H1 (cell line): Measurements from ENCODE around the gene KLK4. TPM values are rescaled to one million over a fixed set of nuclear protein-coding genes. Genes with fewer than 3 reads are reported as not detected.

Experiments used
- CTCF ChIA-PET: fragments of 300-600 bp; sonication (Branson Sonifier 250); formaldehyde crosslinking; loops from one replicate; lab custom pipeline; 2021; ENCODE audit not compliant: partially characterized antibody; lab: Charles Lee
- POLR2A ChIA-PET: fragments of 300-600 bp; sonication (Branson Sonifier 250); formaldehyde crosslinking; loops from one replicate; lab custom pipeline; 2021; ENCODE audit warnings: inconsistent platforms; ENCODE audit not compliant: partially characterized antibody; lab: Charles Lee
- DNase-seq, 2 experiments: peaks; one replicate each; pipeline versions ENCODE4 v3.0.0 to v3.0.0-alpha.2; 2010 to 2022; ENCODE audit warnings: low spot score in 2 of 2, low read depth in 1 of 2, mixed read lengths in 1 of 2
- FAIRE-seq: peaks from 2 replicates; lab custom pipeline; 2011; peaks lifted over from hg19 to GRCh38; lab: Jason Lieb, UNC
- H2AFZ ChIP-seq: 2 replicates; pipeline ENCODE4 v1.8.1; 2012; ENCODE audit warnings: low read length, inconsistent platforms
- H2AK5ac ChIP-seq: 2 replicates; pipeline ENCODE4 v1.6.1; 2013; ENCODE audit warnings: low read depth, low read length
- H2BK120ac ChIP-seq: replicated peaks from 2 replicates; pipeline ENCODE3; 2013; ENCODE audit warnings: low read depth, low read length, inconsistent platforms
- H2BK12ac ChIP-seq: 2 replicates; pipeline ENCODE4 v1.6.1; 2013; ENCODE audit warnings: low read depth, low read length
- H2BK15ac ChIP-seq: 2 replicates; pipeline ENCODE4 v1.6.1; 2013; ENCODE audit warnings: low read length
- H2BK20ac ChIP-seq: 2 replicates; pipeline ENCODE4 v1.6.1; 2013; ENCODE audit warnings: low read length
- H2BK5ac ChIP-seq: 2 replicates; pipeline ENCODE4 v1.6.1; 2013; ENCODE audit warnings: low read depth, low read length
- H3K14ac ChIP-seq: 2 replicates; pipeline ENCODE4 v1.6.1; 2013; ENCODE audit warnings: inconsistent platforms; ENCODE audit not compliant: insufficient read length
- H3K18ac ChIP-seq: 2 replicates; pipeline ENCODE4 v1.6.1; 2013; ENCODE audit warnings: low read length; ENCODE audit errors: extremely low read depth
- H3K23ac ChIP-seq: 2 replicates; pipeline ENCODE4 v1.6.1; 2013; ENCODE audit warnings: inconsistent platforms; ENCODE audit not compliant: insufficient read length
- H3K23me2 ChIP-seq: 2 replicates; pipeline ENCODE4 v1.6.1; 2013; ENCODE audit warnings: low read depth, low read length
- H3K27ac ChIP-seq: 2 replicates; pipeline ENCODE4 v1.6.1; 2011; ENCODE audit warnings: low read depth, low read length, inconsistent platforms
- H3K27me3 ChIP-seq, 4 experiments: replicated peaks in 1 of 4; 1 replicate in 1 of 4; 2 replicates in 3 of 4; pipeline versions ENCODE4 v1.6.1 to v1.8.1; 2011 to 2013; ENCODE audit warnings: low read length in 3 of 4, mild to moderate bottlenecking in 3 of 4, inconsistent platforms in 2 of 4, mixed read lengths in 2 of 4, moderate library complexity in 1 of 4; ENCODE audit not compliant: control insufficient read depth in 3 of 4, insufficient read depth in 3 of 4; ENCODE audit errors: extremely low read depth in 1 of 4
- H3K36me3 ChIP-seq, 4 experiments: 2 replicates each; pipeline versions ENCODE4 v1.6.1 to v1.8.1; 2011 to 2013; ENCODE audit warnings: mild to moderate bottlenecking in 4 of 4, low read length in 3 of 4, moderate library complexity in 2 of 4, control low read depth in 1 of 4, inconsistent platforms in 1 of 4; ENCODE audit not compliant: insufficient read depth in 4 of 4, control insufficient read depth in 2 of 4
- H3K4ac ChIP-seq: replicated peaks from 2 replicates; pipeline ENCODE3; 2013; ENCODE audit warnings: low read length, low read depth, mixed read lengths, inconsistent platforms; ENCODE audit not compliant: insufficient read length
- H3K4me1 ChIP-seq, 4 experiments: replicated peaks in 1 of 4; 1 replicate in 1 of 4; 2 replicates in 3 of 4; pipeline versions ENCODE4 v1.6.1 to v1.8.1; 2011 to 2013; ENCODE audit warnings: low read length in 3 of 4, inconsistent platforms in 2 of 4, mixed read lengths in 1 of 4; ENCODE audit not compliant: insufficient read depth in 4 of 4, control insufficient read depth in 3 of 4
- H3K4me2 ChIP-seq, 2 experiments: 2 replicates each; pipeline versions ENCODE4 v1.6.1 to v1.8.1; 2011 to 2013; ENCODE audit warnings: low read depth in 2 of 2, low read length in 2 of 2, control low read depth in 1 of 2, inconsistent platforms in 1 of 2, mild to moderate bottlenecking in 1 of 2; ENCODE audit not compliant: insufficient read depth in 1 of 2
- H3K4me3 ChIP-seq, 4 experiments: fragments of 200-600, 300-600 bp in 1 of 4; sonication (generic), shearing (Covaris generic), sonication (Bioruptor Twin) in 1 of 4; 2 replicates each; pipeline versions ENCODE4 v1.5.1 to v1.8.1; 2011 to 2016; ENCODE audit warnings: low read length in 4 of 4, low read depth in 3 of 4, control low read depth in 2 of 4, inconsistent platforms in 2 of 4, mild to moderate bottlenecking in 2 of 4, mixed read lengths in 1 of 4, moderate library complexity in 1 of 4; ENCODE audit not compliant: insufficient read depth in 2 of 4; ENCODE audit errors: extremely low read depth in 1 of 4
- H3K56ac ChIP-seq: replicated peaks from 2 replicates; pipeline ENCODE3; 2013; ENCODE audit warnings: low read depth, mild to moderate bottlenecking, mixed read lengths, low read length, inconsistent platforms; ENCODE audit not compliant: insufficient read length
- H3K79me1 ChIP-seq: 2 replicates; pipeline ENCODE4 v1.6.1; 2013; ENCODE audit warnings: low read depth, low read length, control low read depth
- H3K79me2 ChIP-seq, 2 experiments: 2 replicates each; pipeline versions ENCODE4 v1.6.1 to v1.8.1; 2012 to 2013; ENCODE audit warnings: low read length in 2 of 2, mild to moderate bottlenecking in 2 of 2, inconsistent platforms in 1 of 2; ENCODE audit not compliant: insufficient read depth in 2 of 2, control insufficient read depth in 1 of 2
- H3K9ac ChIP-seq, 4 experiments: replicated peaks in 1 of 4; 1 replicate in 1 of 4; 2 replicates in 3 of 4; pipeline versions ENCODE4 v1.6.1 to v1.8.1; 2011 to 2013; ENCODE audit warnings: low read depth in 3 of 4, low read length in 3 of 4, control low read depth in 2 of 4, mild to moderate bottlenecking in 2 of 4, moderate library complexity in 2 of 4, inconsistent platforms in 1 of 4; ENCODE audit errors: extremely low read depth in 1 of 4
- H3K9me3 ChIP-seq, 2 experiments: 2 replicates each; pipeline versions ENCODE4 v1.6.1 to v1.8.1; 2012 to 2013; ENCODE audit warnings: mild to moderate bottlenecking in 2 of 2, moderate library complexity in 2 of 2, control low read depth in 1 of 2, inconsistent platforms in 1 of 2, low read depth in 1 of 2, low read length in 1 of 2, mixed read lengths in 1 of 2; ENCODE audit not compliant: insufficient read depth in 2 of 2
- H4K20me1 ChIP-seq, 2 experiments: replicated peaks in 1 of 2; 2 replicates each; pipeline versions ENCODE3 to v1.8.1; 2011 to 2013; ENCODE audit warnings: inconsistent platforms in 2 of 2, low read length in 2 of 2, mild to moderate bottlenecking in 1 of 2; ENCODE audit not compliant: insufficient read depth in 2 of 2, control insufficient read depth in 1 of 2
- H4K5ac ChIP-seq: 2 replicates; pipeline ENCODE4 v1.6.1; 2013; ENCODE audit warnings: low read length, low read depth, mixed read lengths, inconsistent platforms; ENCODE audit not compliant: insufficient read length
- H4K8ac ChIP-seq: 2 replicates; pipeline ENCODE4 v1.8.0; 2013; ENCODE audit warnings: mild to moderate bottlenecking, moderate library complexity, low read length, inconsistent platforms; ENCODE audit not compliant: insufficient read depth; ENCODE audit errors: extremely low read depth
- H4K91ac ChIP-seq: replicated peaks from 2 replicates; pipeline ENCODE3; 2013; ENCODE audit warnings: low read length, mixed read lengths, inconsistent platforms; ENCODE audit not compliant: insufficient read length
- BRCA1 ChIP-seq: IDR thresholded peaks from 2 replicates; pipeline ENCODE4 v1.6.1; 2012; ENCODE audit warnings: low read depth, low read length, improper control_type of control experiment
- CHD2 ChIP-seq: IDR thresholded peaks from 2 replicates; pipeline ENCODE4 v1.6.1; 2012; ENCODE audit warnings: low read length, improper control_type of control experiment
- CTCF ChIP-seq, 3 experiments: IDR thresholded peaks; 1 replicate in 2 of 3; 2 replicates in 1 of 3; pipeline versions ENCODE4 v1.5.1 to v1.6.1; 2011; ENCODE audit warnings: low read length in 3 of 3, mild to moderate bottlenecking in 3 of 3, inconsistent platforms in 2 of 3, low read depth in 1 of 3, moderate library complexity in 1 of 3; ENCODE audit not compliant: insufficient read depth in 1 of 3; ENCODE audit errors: control extremely low read depth in 1 of 3
- EGR1 ChIP-seq: IDR thresholded peaks from 2 replicates; pipeline ENCODE4 v1.6.1; 2011; ENCODE audit warnings: low read depth, low read length, borderline replicate concordance
- EZH2 ChIP-seq: fragments of 200-600 bp; sonication (generic); IDR thresholded peaks from 2 replicates; pipeline ENCODE4 v1.7.1; 2012; ENCODE audit warnings: low read depth, mild to moderate bottlenecking, moderate library complexity, low read length, inconsistent platforms; ENCODE audit not compliant: severe bottlenecking
- HDAC6 ChIP-seq: IDR thresholded peaks from one replicate; pipeline ENCODE4 v1.7.1; 2012; ENCODE audit warnings: low read depth, mild to moderate bottlenecking, inconsistent platforms, low read length, moderate library complexity
- JUN ChIP-seq: IDR thresholded peaks from 2 replicates; pipeline ENCODE4 v1.6.1; 2011; ENCODE audit warnings: low read depth, mild to moderate bottlenecking, improper control_type of control experiment, low read length
- RNF2 ChIP-seq: fragments of 200-900, 300-1000 bp; sonication (generic); IDR thresholded peaks from 2 replicates; pipeline ENCODE4 v1.7.1; 2016; ENCODE audit warnings: borderline replicate concordance, low read depth, mild to moderate bottlenecking, antibody characterized with exemption, low read length; ENCODE audit not compliant: poor library complexity, severe bottlenecking; ENCODE audit errors: missing control alignments
- SAP30 ChIP-seq: fragments of 300-600 bp; sonication (generic); IDR thresholded peaks from 2 replicates; pipeline ENCODE4 v1.7.1; 2012; ENCODE audit warnings: low read length, moderate library complexity, mild to moderate bottlenecking, inconsistent platforms; ENCODE audit not compliant: insufficient read depth, insufficient replicate concordance
- SIX5 ChIP-seq: IDR thresholded peaks from 2 replicates; pipeline ENCODE4 v1.6.1; 2011; ENCODE audit warnings: mild to moderate bottlenecking, low read depth, low read length
- TEAD4 ChIP-seq: IDR thresholded peaks from 2 replicates; pipeline ENCODE4 v1.6.1; 2012; ENCODE audit warnings: low read depth, low read length, inconsistent platforms, mixed read lengths
- WGBS, 2 experiments: shearing (Covaris generic) in 1 of 2; methylation state at CpG; one replicate each; pipeline versions ENCODE4 v1.1.6 to v1.1.7; 2013 to 2015; ENCODE audit warnings: low lambda C conversion rate in 2 of 2, mixed read lengths in 2 of 2, inconsistent platforms in 1 of 2, low coverage in 1 of 2, missing lambda C conversion rate in 1 of 2; ENCODE audit not compliant: insufficient replicate concordance in 2 of 2, insufficient coverage in 1 of 2, insufficient read length in 1 of 2; ENCODE audit errors: extremely low coverage in 1 of 2, missing lambda C conversion rate in 1 of 2; 5-methylcytosine and 5-hydroxymethylcytosine counted together
- polyA plus RNA-seq, 7 experiments: library from polyadenylated mRNA; depleted of rRNA in 3 of 7; stranded (reverse) in 5 of 7; unstranded in 2 of 7; fragments of >200 nt in 5 of 7; fragments of 200-250 nt in 2 of 7; gene quantifications; 1 replicate in 5 of 7; 2 replicates in 1 of 7; 4 replicates in 1 of 7; pipeline versions ENCODE4 v1.2.1 to v1.2.3, GENCODE V29; 2011 to 2013; ENCODE audit warnings: missing spikeins in 2 of 7, mixed read lengths in 2 of 7
- total RNA-seq: library from RNA; stranded (reverse); fragmentation: NEBNext Ultra II Directional; extraction: Animal tissue kit (Norgen Biotek cat#: 25700); gene quantifications from 2 replicates; pipeline ENCODE4 v1.2.1, GENCODE V29; 2021

Gene KLK4
- total and polyA plus RNA-seq, 2 of the 8 experiments (the other 6 are each of a cell fraction or from before 2014, with no cell fraction given): 0.44 TPM; not detected in 1

- H2AK5ac ChIP-seq: no peak overlapping the region
- no peaks in the 10 kb centered on the region for H3K79me1 ChIP-seq
- POLR2A ChIA-PET: no interaction called here
- 88% methylated on average over 4 of the region's 4 CpGs; no CpG with 5 or more reads in 1 of the 2 experiments for WGBS, 2 experiments
- no peak overlapping the region for H3K4me2 ChIP-seq
- 0 out of 7 replicates have a peak, but pooled peaks cover 0 to 2% (median 0%) of the 10 kb centered on the region in 4 experiments for H3K27me3 ChIP-seq
- no peak overlapping the region for H3K4ac ChIP-seq
- no peaks in the 10 kb centered on the region for H3K9me3 ChIP-seq
- H2BK120ac ChIP-seq: no peak overlapping the region
- H3K4me3 ChIP-seq: no peak overlapping the region
- CTCF ChIA-PET: interaction anchor here (2.1 to 3.5 kb wide), 2 partner anchors 84 to 164 kb away, joined by 12 to 13 read pairs; no protein-coding TSS in a partner anchor
- H3K23ac ChIP-seq: no peak overlapping the region
- H3K36me3 ChIP-seq: no peaks in the 10 kb centered on the region
- no peak overlapping the region for H4K8ac ChIP-seq
- no peak overlapping the region for H2BK15ac ChIP-seq
- H3K27ac ChIP-seq: no peak overlapping the region
- no peak overlapping the region for H3K9ac ChIP-seq
- no peak overlapping the region for H2AFZ ChIP-seq
- no peak overlapping the region for H3K18ac ChIP-seq
- H3K79me2 ChIP-seq: no peaks in the 10 kb centered on the region
- no peaks in the 10 kb centered on the region for H3K4me1 ChIP-seq
- H2BK5ac ChIP-seq: no peak overlapping the region
- no peaks in the 10 kb centered on the region for H3K23me2 ChIP-seq
- no peak for FAIRE-seq
- H3K14ac ChIP-seq: no peak overlapping the region
- H2BK20ac ChIP-seq: no peak overlapping the region
- no peaks in the 10 kb centered on the region for H4K20me1 ChIP-seq
- no peak for DNase-seq
- no peak overlapping the region for H4K91ac ChIP-seq
- H3K56ac ChIP-seq: no peak overlapping the region
- no peak overlapping the region for H2BK12ac ChIP-seq
- H4K5ac ChIP-seq: no peak overlapping the region
- TF ChIP-seq CHD2 (no peak), EGR1 (no peak), TEAD4 (no peak), BRCA1 (no peak), EZH2 (no peak), CTCF (IDR thresholded peaks at IDR 0.05; ENCODE audit: control extremely low read depth in 1 of 3, insufficient read depth in 1 of 3, low read depth in 1 of 3, low read length in 3 of 3) (no peak), SAP30 (no peak), JUN (no peak), SIX5 (no peak), HDAC6 (no peak), RNF2 (no peak)
These were observed 21.5 kb upstream of the KLK4 start for GRCh38 chr19:50932690-50933083.
